ENCODE results near the gene ZBP1.

DNA sequence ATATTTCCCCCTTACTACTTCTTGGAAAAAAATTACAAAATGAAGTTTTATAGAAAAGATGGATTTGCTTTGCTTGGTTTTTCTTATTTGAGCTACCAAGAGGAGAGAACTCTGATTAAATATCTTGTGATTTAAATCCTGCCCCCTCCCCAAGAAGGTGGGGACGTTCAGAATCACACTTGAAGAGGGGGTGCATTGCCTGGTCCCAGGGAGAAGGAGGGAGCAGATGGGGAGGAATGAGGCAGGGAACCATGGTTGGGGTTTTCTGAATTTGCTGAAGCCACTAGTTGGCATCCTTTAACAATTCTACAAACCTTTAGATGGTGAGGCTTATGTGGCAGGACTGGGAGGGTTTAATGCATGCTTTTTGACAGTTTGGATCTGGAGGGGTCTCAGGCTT is 53.8 kb downstream of the ZBP1 start:
- TF ChIP-seq, protein P1, sequence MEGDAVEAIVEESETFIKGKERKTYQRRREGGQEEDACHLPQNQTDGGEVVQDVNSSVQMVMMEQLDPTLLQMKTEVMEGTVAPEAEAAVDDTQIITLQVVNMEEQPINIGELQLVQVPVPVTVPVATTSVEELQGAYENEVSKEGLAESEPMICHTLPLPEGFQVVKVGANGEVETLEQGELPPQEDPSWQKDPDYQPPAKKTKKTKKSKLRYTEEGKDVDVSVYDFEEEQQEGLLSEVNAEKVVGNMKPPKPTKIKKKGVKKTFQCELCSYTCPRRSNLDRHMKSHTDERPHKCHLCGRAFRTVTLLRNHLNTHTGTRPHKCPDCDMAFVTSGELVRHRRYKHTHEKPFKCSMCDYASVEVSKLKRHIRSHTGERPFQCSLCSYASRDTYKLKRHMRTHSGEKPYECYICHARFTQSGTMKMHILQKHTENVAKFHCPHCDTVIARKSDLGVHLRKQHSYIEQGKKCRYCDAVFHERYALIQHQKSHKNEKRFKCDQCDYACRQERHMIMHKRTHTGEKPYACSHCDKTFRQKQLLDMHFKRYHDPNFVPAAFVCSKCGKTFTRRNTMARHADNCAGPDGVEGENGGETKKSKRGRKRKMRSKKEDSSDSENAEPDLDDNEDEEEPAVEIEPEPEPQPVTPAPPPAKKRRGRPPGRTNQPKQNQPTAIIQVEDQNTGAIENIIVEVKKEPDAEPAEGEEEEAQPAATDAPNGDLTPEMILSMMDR (IDR thresholded peaks at IDR 0.05; ENCODE audit: low read depth, low read length): no peak; the same call in 1 of the 2 replicates
- no peak for TF ChIP-seq EZH2phosphoT487 (IDR thresholded peaks at IDR 0.05; ENCODE audit: low read depth)
